Stimulated activated naive CD4-positive, alpha-beta T cell treated with Interleukin-2 at 50 U/mL for 16 hours (primary cell): Measurements from ENCODE around the gene GNAI1.
"Not testable (repeated sequence)": the region's sequence is repeated elsewhere in the genome, so short reads cannot be mapped to it uniquely, and the experiment has no call there.

ENCODE experiments used
- DNase-seq: peaks from one replicate; lab custom pipeline; 2025; lab: John Stamatoyannopoulos, UW

GNAI1 gene

GRCh38 chr7:80132594-80132993 lies 2.0 kb upstream of the GNAI1 start:
- DNase-seq, result no peak

DNA sequence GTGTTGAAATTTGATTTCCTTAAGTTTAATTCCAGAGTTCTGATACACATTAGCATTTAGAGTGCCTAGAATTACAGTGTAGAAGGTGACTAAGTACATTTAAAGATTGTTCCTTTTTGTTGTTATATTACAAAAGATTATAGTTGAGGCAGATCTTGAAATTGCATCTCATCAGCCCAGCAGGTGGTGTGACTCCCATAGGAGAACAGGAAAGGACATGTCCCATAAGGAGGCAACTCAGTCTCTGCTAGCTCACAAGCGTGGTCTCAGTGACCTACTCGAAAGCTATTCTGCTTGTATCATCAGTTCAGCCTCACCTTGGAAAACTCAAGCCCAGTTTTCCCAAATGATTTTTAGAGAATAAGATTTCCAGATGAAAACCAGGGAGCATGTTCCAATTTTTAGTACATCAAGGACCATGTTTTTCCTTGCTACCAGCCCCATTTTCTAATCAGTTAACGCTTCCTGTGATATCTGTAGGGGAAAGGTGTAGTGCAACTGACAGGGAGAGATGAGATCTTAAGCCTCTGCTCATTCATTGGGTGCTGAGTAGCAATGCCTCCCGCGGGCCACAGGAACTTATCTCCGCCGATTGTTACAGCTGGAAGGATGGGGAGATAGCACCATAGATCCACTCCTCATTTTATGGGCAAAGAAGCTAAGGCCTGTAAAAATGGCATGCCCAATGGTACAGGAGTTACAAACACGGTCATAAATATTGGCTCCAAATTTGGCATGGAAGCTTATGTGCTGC lies 1.1 kb upstream of the GNAI1 start:
- DNase-seq, result no peak

DNA sequence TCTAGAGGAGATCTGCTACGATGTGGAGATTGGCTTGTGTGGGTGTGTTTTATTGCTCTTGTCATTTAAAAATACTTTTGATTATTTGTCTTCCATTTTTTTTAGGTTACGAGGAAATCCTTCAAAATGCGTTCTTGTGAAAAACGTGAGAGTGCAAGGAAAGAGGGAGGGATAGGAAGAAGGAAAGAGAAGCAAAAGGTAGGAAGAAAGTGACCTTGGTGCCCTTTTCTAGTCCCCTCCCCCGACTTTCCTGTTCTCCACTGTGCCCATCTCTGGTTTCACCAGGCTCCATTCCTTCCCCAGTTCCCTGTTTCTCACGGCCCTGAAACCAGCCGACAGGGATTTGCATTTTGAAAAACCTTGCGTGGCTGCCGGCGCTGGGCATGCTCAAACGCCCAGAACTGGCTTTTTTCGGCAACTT lies 506 bp upstream of the GNAI1 start:
- no peak for DNase-seq

- DNase-seq, result no peak
Measured at GRCh38 chr7:80135309-80136104, 876 bp downstream of the GNAI1 start.

GRCh38 chr7:80136261-80137055 lies 1.8 kb downstream of the GNAI1 start:
- no peak for DNase-seq

DNA sequence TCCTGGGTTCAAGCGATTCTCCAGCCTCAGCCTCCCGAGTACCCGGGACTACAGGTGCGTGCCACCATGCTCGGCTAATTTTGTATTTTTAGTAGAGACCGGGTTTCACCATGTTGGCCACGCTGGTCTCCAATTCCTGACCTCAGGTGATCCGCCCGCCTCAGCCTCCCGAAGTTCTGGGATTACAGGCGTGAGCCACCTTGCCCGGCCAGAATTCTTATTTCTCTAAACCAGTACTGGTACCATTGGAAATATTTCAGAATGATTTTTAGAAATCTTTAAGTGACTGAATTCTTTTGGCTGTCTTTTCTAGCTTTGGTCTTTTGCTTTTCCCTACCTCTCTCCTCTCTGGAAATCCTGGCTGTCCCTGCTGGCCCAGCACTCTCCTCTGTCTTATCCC lies 2.8 kb downstream of the GNAI1 start:
- no peak for DNase-seq

- no peak for DNase-seq
Measured at GRCh38 chr7:80139236-80139635, 4.6 kb downstream of the GNAI1 start.

- DNase-seq, result no peak
Measured at GRCh38 chr7:80140388-80140787, 5.8 kb downstream of the GNAI1 start.

- DNase-seq, result no peak
Measured at GRCh38 chr7:80141376-80141775, 6.7 kb downstream of the GNAI1 start.

DNA sequence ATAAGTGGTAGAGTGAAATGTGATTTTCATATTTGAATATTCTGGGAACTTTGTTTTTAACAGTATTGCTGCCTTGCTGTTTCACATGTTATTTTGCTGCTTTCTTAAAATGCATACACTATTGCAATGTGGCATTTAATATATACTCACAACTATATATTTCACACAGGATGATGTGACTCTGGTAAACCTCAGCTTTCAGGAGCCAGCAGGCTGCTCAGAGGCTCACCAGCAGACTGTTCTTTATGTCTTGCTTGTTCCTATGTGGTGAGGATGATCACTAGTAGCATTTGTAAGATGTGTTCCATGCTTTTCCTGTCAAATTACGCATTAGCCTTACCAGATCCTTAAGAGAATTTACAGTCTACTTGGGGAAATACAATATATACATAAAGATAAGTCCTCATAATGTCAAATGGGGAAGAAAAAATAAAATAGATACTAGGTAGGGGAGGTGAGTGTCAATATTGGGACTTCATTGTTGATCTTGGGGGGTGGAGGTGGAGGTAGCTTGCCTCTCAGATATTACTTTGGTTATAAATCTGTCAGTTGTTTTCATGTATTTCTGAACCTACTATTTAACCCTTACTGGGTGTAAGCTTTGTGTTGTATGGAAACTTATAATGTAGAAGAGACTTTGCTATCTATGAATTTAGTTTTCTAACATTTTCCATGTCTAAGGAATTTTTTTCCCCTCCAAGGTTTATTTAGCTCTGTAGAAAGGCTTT lies 8.4 kb downstream of the GNAI1 start:
- DNase-seq, result no peak

DNA sequence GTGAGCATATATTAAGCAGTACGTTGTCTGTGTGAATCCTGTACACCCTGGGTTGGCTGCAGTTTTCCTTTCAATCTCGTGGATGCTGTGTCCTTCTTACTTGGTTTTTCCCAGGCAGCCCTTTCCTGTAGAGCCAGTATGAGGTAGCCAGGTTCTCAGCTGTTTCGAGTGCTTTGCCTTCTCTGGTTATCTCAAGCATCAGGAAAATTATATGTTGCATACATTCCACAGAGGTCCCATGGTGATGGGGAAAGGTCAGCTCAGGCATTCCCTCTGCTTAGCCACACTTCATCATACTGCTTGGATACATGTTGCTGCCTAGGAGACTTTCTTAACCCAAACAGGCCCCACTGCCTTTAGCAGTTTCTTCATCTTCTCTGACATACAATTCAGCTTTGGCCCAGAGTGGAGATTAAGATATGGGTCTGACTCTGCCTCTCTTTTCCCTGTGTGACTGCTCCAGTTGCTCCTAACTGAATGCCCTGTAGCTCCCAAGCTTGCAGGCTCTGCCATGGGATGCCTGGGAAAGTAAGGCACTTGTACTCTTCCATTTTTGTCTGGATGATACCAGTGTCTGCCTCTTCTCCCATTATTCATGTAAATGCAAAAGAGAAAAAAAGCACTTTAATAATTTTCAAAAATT lies 11.3 kb downstream of the GNAI1 start:
- no peak for DNase-seq

DNA sequence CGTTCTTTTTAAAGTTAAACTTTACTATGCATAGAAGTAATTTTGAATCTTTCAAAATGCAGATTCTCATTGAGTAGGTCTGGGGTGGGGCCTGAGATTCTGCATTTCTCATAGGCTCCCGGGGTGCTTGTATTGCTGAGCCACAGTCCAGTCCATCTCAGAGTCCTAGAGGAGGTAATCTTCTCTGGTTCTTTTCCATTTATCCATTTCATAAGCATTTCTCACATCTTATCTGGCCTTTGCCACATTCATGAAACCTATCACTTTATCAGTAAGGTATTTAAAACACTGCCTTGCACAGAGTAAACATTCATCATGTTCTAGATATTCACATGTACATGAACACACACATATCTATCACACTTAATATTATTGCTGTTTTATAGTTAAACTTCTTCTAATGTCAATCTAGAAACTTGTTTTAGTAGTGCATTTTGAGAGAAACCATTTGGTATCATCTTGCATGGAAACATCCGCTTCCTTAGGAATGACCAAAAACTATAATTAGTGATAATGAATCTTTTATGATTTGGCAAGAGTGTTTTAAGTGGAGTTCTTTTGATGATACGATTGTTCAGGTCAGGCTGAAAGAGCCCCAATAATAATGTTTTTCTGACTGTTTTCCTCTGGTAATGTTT lies 12.0 kb downstream of the GNAI1 start:
- no peak for DNase-seq

GRCh38 chr7:80147543-80148391 lies 13.1 kb downstream of the GNAI1 start:
- DNase-seq, result no peak

DNA sequence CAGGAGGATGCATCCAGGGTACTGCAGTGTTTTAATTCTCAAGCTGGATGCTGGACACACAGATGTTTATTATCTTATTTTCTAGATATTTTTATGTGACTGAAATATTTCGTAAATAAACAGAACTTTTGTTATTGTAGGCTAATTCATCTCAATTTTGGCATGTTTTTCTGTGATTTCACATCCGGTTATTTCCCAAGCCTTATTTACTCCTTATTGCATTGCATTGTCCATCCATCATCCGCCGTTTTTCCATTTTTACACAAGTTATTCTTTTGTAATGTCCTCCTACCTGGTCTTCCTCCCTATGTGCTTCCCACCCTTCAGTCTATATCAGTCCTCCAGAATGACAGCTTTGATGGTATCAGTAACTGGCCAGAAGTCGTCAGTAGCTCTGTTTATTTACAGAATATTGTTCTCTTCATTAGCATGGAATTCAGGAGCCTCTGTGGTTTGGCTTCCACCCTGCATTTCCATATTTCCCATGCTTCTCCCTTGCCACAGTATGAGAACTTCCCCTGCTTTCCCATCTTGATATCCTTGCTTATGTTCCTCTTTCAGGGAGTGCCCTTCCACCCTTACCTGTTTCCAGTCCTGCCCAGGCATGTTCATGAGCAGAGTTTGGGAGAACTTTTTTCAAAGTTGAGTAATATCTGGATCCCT lies 16.1 kb downstream of the GNAI1 start:
- DNase-seq, result no peak

DNA sequence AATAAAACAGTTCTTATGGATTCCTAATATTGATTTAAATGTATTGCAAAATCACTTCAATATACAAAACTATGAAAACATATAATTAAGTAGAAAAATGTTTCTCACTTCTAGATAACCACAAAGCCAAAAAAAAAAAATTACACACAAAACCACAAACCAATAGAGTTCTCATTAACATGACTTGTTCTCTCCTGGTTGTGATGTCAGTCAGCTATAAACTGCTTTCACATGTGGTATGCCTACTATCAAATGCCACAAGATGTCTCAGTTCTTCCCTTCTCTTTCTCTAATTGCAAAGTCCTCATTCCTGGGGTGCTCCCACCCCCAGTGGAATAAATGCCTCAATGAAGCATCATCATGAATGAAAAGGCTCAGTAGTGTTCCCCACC lies 16.6 kb downstream of the GNAI1 start:
- DNase-seq, result no peak

GRCh38 chr7:80153446-80153845 lies 18.8 kb downstream of the GNAI1 start:
- no peak for DNase-seq

DNA sequence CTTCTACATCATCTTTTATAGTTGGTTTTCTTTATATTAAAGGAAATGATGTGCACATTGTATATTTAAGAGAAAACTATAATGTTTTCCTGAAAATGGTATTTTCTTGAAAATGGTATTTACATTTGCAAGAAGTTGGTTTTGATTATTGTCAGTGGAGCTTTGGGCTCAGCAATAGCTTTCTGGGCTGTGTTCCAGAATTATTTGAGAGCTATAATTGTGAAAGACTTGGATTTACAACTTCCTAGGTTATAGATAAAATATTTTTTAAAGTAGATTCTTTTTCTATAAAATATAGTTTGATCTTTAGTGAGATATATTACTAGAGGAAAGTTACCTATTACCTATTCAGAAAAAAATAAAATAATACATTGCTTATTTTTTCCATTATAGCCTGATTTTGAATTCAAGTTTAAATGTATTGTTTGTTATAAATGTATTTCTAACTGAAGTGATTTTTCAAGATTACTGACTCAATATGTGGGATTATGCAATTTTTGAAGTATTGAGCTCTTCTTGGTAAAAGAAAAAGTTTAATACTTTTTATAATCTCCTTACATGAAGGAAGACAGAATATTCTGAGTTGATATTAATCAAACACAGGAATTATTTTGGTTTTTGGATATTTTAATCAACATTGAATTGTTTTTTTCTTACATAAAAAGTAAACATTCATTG lies 20.2 kb downstream of the GNAI1 start:
- DNase-seq, result no peak

DNA sequence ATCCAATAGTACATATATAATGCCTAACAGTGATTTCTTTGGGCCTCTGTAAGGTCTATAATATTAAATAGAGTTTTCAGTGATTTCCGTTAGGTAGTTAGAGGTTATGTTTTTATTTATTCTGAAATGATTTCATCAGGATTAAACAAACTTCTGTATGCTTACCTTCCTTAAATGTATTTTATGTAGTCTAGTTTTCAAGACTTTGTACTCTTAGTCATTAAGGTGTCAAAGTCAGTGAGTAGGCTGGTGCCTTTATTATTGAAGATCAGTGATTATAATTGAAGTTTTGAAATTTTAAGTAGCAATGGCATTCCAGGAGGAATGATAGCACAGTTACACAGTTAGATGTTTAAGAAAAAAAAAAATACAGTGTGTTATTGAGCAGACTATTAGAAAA lies 20.7 kb downstream of the GNAI1 start:
- no peak for DNase-seq

GRCh38 chr7:80157770-80158169 lies 23.1 kb downstream of the GNAI1 start:
- not testable (repeated sequence) for DNase-seq
